SU-DHL-6 (cell line): ENCODE data around the gene OR2AP1.

Experiments used
- H2AFZ ChIP-seq: fragments of 200-600 bp; sonication (generic); 2 replicates; pipeline ENCODE4 v1.6.1; 2014; ENCODE audit warnings: low read depth, mild to moderate bottlenecking, moderate library complexity, mixed read lengths, antibody characterized with exemption, low read length; ENCODE audit not compliant: severe bottlenecking
- H3F3A ChIP-seq: fragments of 200-600 bp; shearing (Covaris generic); 2 replicates; pipeline ENCODE4 v1.6.0; 2016; ENCODE audit warnings: antibody characterized with exemption, mild to moderate bottlenecking; ENCODE audit not compliant: insufficient read depth
- H3K27ac ChIP-seq: fragments of 200-600 bp; sonication (generic); 2 replicates; pipeline ENCODE4 v1.5.1; 2016; ENCODE audit warnings: low read depth, mild to moderate bottlenecking, low read length, moderate library complexity, mixed read lengths
- H3K27me3 ChIP-seq: fragments of 200-600 bp; sonication (generic), shearing (Covaris generic); 2 replicates; pipeline ENCODE4 v1.6.0; 2014; ENCODE audit warnings: mild to moderate bottlenecking, low read length
- H3K36me3 ChIP-seq: fragments of 200-600 bp; sonication (generic); 2 replicates; pipeline ENCODE4 v1.6.1; 2014; ENCODE audit warnings: mild to moderate bottlenecking, low read length, mixed read lengths
- H3K4me2 ChIP-seq: fragments of 300-600, 200-600 bp; shearing (Covaris generic), sonication (generic); 2 replicates; pipeline ENCODE4 v1.6.0; 2014; ENCODE audit warnings: low read length, low read depth, mild to moderate bottlenecking; ENCODE audit not compliant: poor library complexity, severe bottlenecking
- H3K4me3 ChIP-seq: fragments of 200-600 bp; sonication (generic); 2 replicates; pipeline ENCODE4 v1.5.1; 2014; ENCODE audit warnings: antibody characterized with exemption, low read length, mild to moderate bottlenecking, mixed read lengths; ENCODE audit not compliant: insufficient read depth, poor library complexity, severe bottlenecking
- H3K79me2 ChIP-seq: fragments of 200-600 bp; sonication (generic); 2 replicates; pipeline ENCODE4 v1.6.1; 2014; ENCODE audit warnings: mild to moderate bottlenecking, low read length, moderate library complexity; ENCODE audit not compliant: insufficient read depth
- H3K9ac ChIP-seq: fragments of 200-600 bp; sonication (generic); 2 replicates; pipeline ENCODE4 v1.7.0; 2014; ENCODE audit warnings: mild to moderate bottlenecking, low read length
- H3K9me2 ChIP-seq: fragments of 200-600 bp; sonication (generic); replicated peaks from 2 replicates; pipeline ENCODE4 v1.6.1; 2014; ENCODE audit warnings: low read length; ENCODE audit not compliant: insufficient read depth
- H3K9me3 ChIP-seq: fragments of 200-600 bp; sonication (generic); 2 replicates; pipeline ENCODE4 v1.6.1; 2014; ENCODE audit warnings: low read length, mixed read lengths; ENCODE audit not compliant: insufficient read depth
- H4K20me1 ChIP-seq: fragments of 200-600 bp; sonication (generic); 2 replicates; pipeline ENCODE4 v1.6.1; 2014; ENCODE audit warnings: low read depth, mild to moderate bottlenecking, antibody characterized with exemption, low read length, moderate library complexity, mixed read lengths
- EZH2phosphoT487 ChIP-seq: fragments of 200-600 bp; sonication (generic), shearing (Covaris generic); conservative IDR thresholded peaks from 2 replicates; pipeline ENCODE4 v1.6.1; 2018; ENCODE audit warnings: mild to moderate bottlenecking, antibody characterized with exemption, low read length, moderate library complexity, mixed read lengths
- TF ChIP-seq, protein P1 (sequence below): fragments of 200-600 bp; sonication (generic); IDR thresholded peaks from one replicate; pipeline ENCODE4 v1.5.1; 2017; ENCODE audit warnings: antibody characterized with exemption, mild to moderate bottlenecking, low read length, moderate library complexity; ENCODE audit not compliant: insufficient read depth, poor library complexity, severe bottlenecking

The OR2AP1 gene

DNA sequence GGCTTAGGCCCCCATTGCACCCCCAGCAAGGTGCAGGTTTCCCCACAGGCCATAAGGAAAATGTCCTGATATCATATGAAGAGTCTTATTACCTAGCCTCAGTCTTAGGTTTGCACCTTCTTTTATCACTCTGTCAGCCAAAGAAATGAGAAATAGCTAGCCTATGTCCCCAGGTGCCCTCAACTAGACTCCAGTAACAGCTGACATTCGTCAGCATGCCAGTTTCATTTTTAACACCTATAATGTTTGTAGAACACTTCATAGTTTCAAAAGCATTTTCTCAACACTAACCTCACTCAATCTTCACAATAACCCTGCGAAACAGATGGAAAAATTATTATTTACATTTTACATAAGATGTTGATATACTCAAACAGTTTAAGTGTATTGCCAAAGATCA, 40.4 kb downstream of the OR2AP1 start:
- Histone ChIP-seq H3K27me3 (no peaks in the 10 kb centered on the region), H4K20me1 (no peaks in the 10 kb centered on the region), H2AFZ (no peak overlapping the region), H3K4me2 (no peak overlapping the region), H3F3A (no peaks in the 10 kb centered on the region), H3K36me3 (no peaks in the 10 kb centered on the region), H3K9me3 (0 out of 2 replicates have a peak, but pooled peaks cover 8% of the 10 kb centered on the region), H3K27ac (no peak overlapping the region), H3K9me2 (no peaks in the 10 kb centered on the region), H3K9ac (no peak overlapping the region), H3K4me3 (no peak overlapping the region), H3K79me2 (no peaks in the 10 kb centered on the region)
- TF ChIP-seq, protein P1, sequence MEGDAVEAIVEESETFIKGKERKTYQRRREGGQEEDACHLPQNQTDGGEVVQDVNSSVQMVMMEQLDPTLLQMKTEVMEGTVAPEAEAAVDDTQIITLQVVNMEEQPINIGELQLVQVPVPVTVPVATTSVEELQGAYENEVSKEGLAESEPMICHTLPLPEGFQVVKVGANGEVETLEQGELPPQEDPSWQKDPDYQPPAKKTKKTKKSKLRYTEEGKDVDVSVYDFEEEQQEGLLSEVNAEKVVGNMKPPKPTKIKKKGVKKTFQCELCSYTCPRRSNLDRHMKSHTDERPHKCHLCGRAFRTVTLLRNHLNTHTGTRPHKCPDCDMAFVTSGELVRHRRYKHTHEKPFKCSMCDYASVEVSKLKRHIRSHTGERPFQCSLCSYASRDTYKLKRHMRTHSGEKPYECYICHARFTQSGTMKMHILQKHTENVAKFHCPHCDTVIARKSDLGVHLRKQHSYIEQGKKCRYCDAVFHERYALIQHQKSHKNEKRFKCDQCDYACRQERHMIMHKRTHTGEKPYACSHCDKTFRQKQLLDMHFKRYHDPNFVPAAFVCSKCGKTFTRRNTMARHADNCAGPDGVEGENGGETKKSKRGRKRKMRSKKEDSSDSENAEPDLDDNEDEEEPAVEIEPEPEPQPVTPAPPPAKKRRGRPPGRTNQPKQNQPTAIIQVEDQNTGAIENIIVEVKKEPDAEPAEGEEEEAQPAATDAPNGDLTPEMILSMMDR: no peak
- TF ChIP-seq EZH2phosphoT487: no peak

DNA sequence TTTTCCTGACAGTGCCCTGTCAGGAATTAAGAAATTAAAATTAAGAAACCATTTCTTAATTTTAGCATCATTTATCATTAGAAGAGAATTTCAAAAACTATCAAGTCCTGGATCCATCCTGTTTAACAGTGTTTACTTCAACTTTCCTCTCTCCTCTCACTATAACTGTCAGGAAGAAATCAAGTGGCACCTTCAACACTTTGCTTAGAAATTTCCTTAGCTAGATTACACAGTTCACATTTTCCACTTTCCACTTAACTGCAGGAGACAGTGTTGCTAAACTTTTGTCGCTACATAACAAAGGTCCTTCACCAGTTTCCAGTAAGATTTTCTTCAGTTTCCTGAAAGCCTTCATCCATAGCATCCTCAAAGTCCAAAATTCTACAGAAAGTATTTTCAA, 42.5 kb downstream of the OR2AP1 start:
- Histone ChIP-seq H4K20me1 (no peaks in the 10 kb centered on the region), H2AFZ (no peak overlapping the region), H3K79me2 (no peaks in the 10 kb centered on the region), H3K9ac (no peak overlapping the region), H3K27me3 (no peaks in the 10 kb centered on the region), H3K4me3 (no peak overlapping the region), H3K4me2 (no peak overlapping the region), H3F3A (no peaks in the 10 kb centered on the region), H3K9me3 (0 out of 2 replicates have a peak, but pooled peaks cover 8% of the 10 kb centered on the region), H3K36me3 (no peaks in the 10 kb centered on the region), H3K27ac (no peak overlapping the region), H3K9me2 (no peaks in the 10 kb centered on the region)
- no peak for TF ChIP-seq EZH2phosphoT487
- TF ChIP-seq, protein P1: no peak

GRCh38 chr12:55619354-55620138, 47.3 kb downstream of the OR2AP1 start:
- Histone ChIP-seq H3K4me3 (no peak overlapping the region), H3K4me2 (no peak overlapping the region), H3K36me3 (no peaks in the 10 kb centered on the region), H3F3A (no peaks in the 10 kb centered on the region), H3K9me3 (0 out of 2 replicates have a peak, but pooled peaks cover 8% of the 10 kb centered on the region), H3K79me2 (no peaks in the 10 kb centered on the region), H2AFZ (no peak overlapping the region), H3K27me3 (no peaks in the 10 kb centered on the region), H3K9ac (no peak overlapping the region), H3K27ac (no peak overlapping the region), H4K20me1 (no peaks in the 10 kb centered on the region), H3K9me2 (no peaks in the 10 kb centered on the region)
- TF ChIP-seq, protein P1: peak; percentile 86
- TF ChIP-seq EZH2phosphoT487: no peak
